IMR-90 (cell line): ENCODE data around the gene ANKRD11. TPM values are rescaled to one million over a fixed set of nuclear protein-coding genes. Genes with fewer than 3 reads are reported as not detected.

Experiments used
- ATAC-seq: fragments of 200-7000 bp; cut with Tn5 transposase; 2 replicates; pipeline ENCODE4 v1.9.1; 2020; ENCODE audit warnings: low read depth, mild to moderate bottlenecking, moderate library complexity
- BruUV-seq: library from RNA; stranded (reverse); fragments of 400-500 nt; replicated peaks from 2 replicates; lab custom pipeline; 2021; lab: Mats Ljungman, UMichigan
- CTCF ChIA-PET: fragments of 300-600 bp; formaldehyde crosslinking; extraction: SDS; loops from one replicate; lab custom pipeline; 2021; ENCODE audit warnings: antibody characterized with exemption; lab: Yijun Ruan, JAX
- POLR2A ChIA-PET: fragments of 300-600 bp; sonication (Branson Sonifier 250); formaldehyde crosslinking; loops from one replicate; lab custom pipeline; 2022; ENCODE audit warnings: antibody characterized with exemption; ENCODE audit not compliant: unreplicated experiment; lab: Charles Lee
- DNase-seq: peaks from one replicate; pipeline ENCODE4 v3.0.0; 2013
- H2AFZ ChIP-seq: replicated peaks from 2 replicates; pipeline ENCODE3; 2013; ENCODE audit warnings: low read length, mild to moderate bottlenecking; ENCODE audit not compliant: poor library complexity
- H2AK5ac ChIP-seq: 2 replicates; pipeline ENCODE4 v1.6.1; 2013; ENCODE audit warnings: low read depth, low read length, inconsistent platforms
- H2AK9ac ChIP-seq: replicated peaks from 2 replicates; pipeline ENCODE3; 2013; ENCODE audit warnings: mild to moderate bottlenecking, low read depth, low read length, moderate library complexity; ENCODE audit not compliant: poor library complexity
- H2BK120ac ChIP-seq: 2 replicates; pipeline ENCODE4 v1.6.1; 2013; ENCODE audit warnings: low read depth, low read length, inconsistent platforms
- H2BK15ac ChIP-seq: 3 replicates; pipeline ENCODE4 v1.6.1; 2013; ENCODE audit warnings: low read depth, low read length, inconsistent platforms
- H2BK20ac ChIP-seq: 2 replicates; pipeline ENCODE4 v1.6.1; 2013; ENCODE audit warnings: low read depth, mild to moderate bottlenecking, inconsistent platforms, low read length, moderate library complexity
- H2BK5ac ChIP-seq: 2 replicates; pipeline ENCODE4 v1.6.1; 2013; ENCODE audit warnings: mild to moderate bottlenecking, low read depth, low read length, inconsistent platforms; ENCODE audit not compliant: poor library complexity, severe bottlenecking
- H3K14ac ChIP-seq: replicated peaks from 2 replicates; pipeline ENCODE4 v1.6.1; 2013; ENCODE audit warnings: low read depth, low read length, inconsistent platforms
- H3K18ac ChIP-seq: 2 replicates; pipeline ENCODE4 v1.6.1; 2013; ENCODE audit warnings: low read depth, low read length, control low read depth
- H3K23ac ChIP-seq: 2 replicates; pipeline ENCODE4 v1.6.1; 2013; ENCODE audit warnings: low read depth, low read length, inconsistent platforms
- H3K27ac ChIP-seq: 2 replicates; pipeline ENCODE4 v1.5.1; 2013; ENCODE audit warnings: mild to moderate bottlenecking, control low read depth, low read length; ENCODE audit not compliant: insufficient read depth
- H3K27me3 ChIP-seq: 2 replicates; pipeline ENCODE4 v1.6.1; 2013; ENCODE audit warnings: low read length; ENCODE audit not compliant: control insufficient read depth, insufficient read depth
- H3K36me3 ChIP-seq: 2 replicates; pipeline ENCODE4 v1.6.1; 2013; ENCODE audit warnings: low read length, mixed read lengths; ENCODE audit not compliant: control insufficient read depth, insufficient read depth
- H3K4ac ChIP-seq: 2 replicates; pipeline ENCODE4 v1.6.1; 2013; ENCODE audit warnings: low read depth, low read length, inconsistent platforms
- H3K4me1 ChIP-seq: 2 replicates; pipeline ENCODE4 v1.6.1; 2013; ENCODE audit warnings: low read length, mixed read lengths; ENCODE audit not compliant: control insufficient read depth, insufficient read depth
- H3K4me2 ChIP-seq: 2 replicates; pipeline ENCODE4 v1.6.1; 2013; ENCODE audit warnings: low read depth, mild to moderate bottlenecking, control low read depth, low read length, moderate library complexity
- H3K4me3 ChIP-seq: 2 replicates; pipeline ENCODE4 v1.5.1; 2013; ENCODE audit warnings: low read depth, mild to moderate bottlenecking, control low read depth, low read length, moderate library complexity; ENCODE audit not compliant: insufficient read depth
- H3K56ac ChIP-seq: 2 replicates; pipeline ENCODE4 v1.6.1; 2013; ENCODE audit warnings: low read length, inconsistent platforms; ENCODE audit not compliant: insufficient read depth; ENCODE audit errors: extremely low read depth
- H3K79me1 ChIP-seq, 2 experiments: 2 replicates each; pipeline ENCODE4 v1.6.1; 2013; ENCODE audit warnings: low read length in 2 of 2, inconsistent platforms in 1 of 2, low read depth in 1 of 2
- H3K9ac ChIP-seq: 2 replicates; pipeline ENCODE4 v1.6.1; 2013; ENCODE audit warnings: low read depth, low read length, control low read depth
- H3K9me1 ChIP-seq: 2 replicates; pipeline ENCODE4 v1.6.1; 2013; ENCODE audit warnings: low read length, inconsistent platforms; ENCODE audit not compliant: insufficient read depth
- H3K9me3 ChIP-seq: 2 replicates; pipeline ENCODE4 v1.6.1; 2013; ENCODE audit warnings: low read length; ENCODE audit not compliant: control insufficient read depth, insufficient read depth
- H4K20me1 ChIP-seq: 2 replicates; pipeline ENCODE4 v1.6.1; 2013; ENCODE audit warnings: low read length, inconsistent platforms; ENCODE audit not compliant: insufficient read depth
- H4K5ac ChIP-seq: 2 replicates; pipeline ENCODE4 v1.6.1; 2013; ENCODE audit warnings: mild to moderate bottlenecking, low read depth, low read length, control low read depth
- H4K8ac ChIP-seq, 2 experiments: 2 replicates each; pipeline ENCODE4 v1.6.1; 2013; ENCODE audit warnings: low read depth in 2 of 2, low read length in 2 of 2, control low read depth in 1 of 2, inconsistent platforms in 1 of 2
- H4K91ac ChIP-seq: 2 replicates; pipeline ENCODE4 v1.6.1; 2013; ENCODE audit warnings: low read depth, low read length, inconsistent platforms; ENCODE audit not compliant: insufficient read depth
- BHLHE40 ChIP-seq: fragments of 150-350 bp; IDR thresholded peaks from 2 replicates; pipeline ENCODE4 v1.6.1; 2016; ENCODE audit warnings: mild to moderate bottlenecking, low read depth, low read length
- CEBPB ChIP-seq: IDR thresholded peaks from 2 replicates; pipeline ENCODE4 v1.6.1; 2012; ENCODE audit warnings: low read depth, low read length, improper control_type of control experiment
- CHD1 ChIP-seq: IDR thresholded peaks from 2 replicates; pipeline ENCODE4 v1.6.1; 2012; ENCODE audit warnings: low read depth, low read length, improper control_type of control experiment
- MAFK ChIP-seq: IDR thresholded peaks from 2 replicates; pipeline ENCODE4 v1.6.1; 2012; ENCODE audit warnings: low read depth, low read length, improper control_type of control experiment
- MAZ ChIP-seq: IDR thresholded peaks from 2 replicates; pipeline ENCODE4 v1.6.1; 2012; ENCODE audit warnings: low read depth, mild to moderate bottlenecking, low read length, improper control_type of control experiment, moderate library complexity, borderline replicate concordance
- NFE2L2 ChIP-seq: fragments of 150-350 bp; IDR thresholded peaks from 2 replicates; pipeline ENCODE4 v1.6.1; 2016; ENCODE audit warnings: low read depth, mild to moderate bottlenecking, low read length
- RAD21 ChIP-seq: IDR thresholded peaks from 2 replicates; pipeline ENCODE4 v1.6.1; 2012; ENCODE audit warnings: low read length, improper control_type of control experiment
- RFX5 ChIP-seq: IDR thresholded peaks from 2 replicates; pipeline ENCODE4 v1.8.0; 2012; ENCODE audit warnings: low read depth, mild to moderate bottlenecking, low read length, moderate library complexity
- WGBS, 2 experiments: methylation state at CpG; one replicate each; pipeline versions ENCODE4 v1.1.5 to v1.1.7; 2013; ENCODE audit warnings: missing lambda C conversion rate in 2 of 2; ENCODE audit not compliant: insufficient read length in 1 of 2; ENCODE audit errors: extremely low coverage in 2 of 2; 5-methylcytosine and 5-hydroxymethylcytosine counted together
- dilution Hi-C: fragments of 300-500 bp; cut with HindIII; formaldehyde crosslinking; loops from one replicate; pipeline ENCODE4 v1.14.3; 2018; ENCODE audit warnings: low sequenced_read_pairs; ENCODE audit not compliant: unreplicated experiment
- in situ Hi-C: fragments of 300-500 bp; cut with MboI; formaldehyde crosslinking; loops from 3 replicates; pipeline ENCODE4 v1.14.3; 2019; ENCODE audit warnings: low sequenced_read_pairs, inconsistent platforms, mixed read lengths
- intact Hi-C: fragments of 100-400 bp; cut with micrococcal nuclease; formaldehyde crosslinking; loops from 2 replicates; pipeline ENCODE4 v1.10.0; 2022
- polyA plus RNA-seq, 3 experiments: library from polyadenylated mRNA; depleted of rRNA; stranded (reverse); fragments of >200 nt; gene quantifications; 2 replicates each; pipeline ENCODE4 v1.2.3, GENCODE V29; 2012; ENCODE audit warnings: low replicate concordance in 1 of 3
- total RNA-seq: library from RNA; depleted of rRNA; stranded (reverse); fragments of >200 nt; gene quantifications from 2 replicates; pipeline ENCODE4 v1.2.3, GENCODE V29; 2012

ANKRD11 gene
- total and polyA plus RNA-seq, 2 of the 4 experiments (the other 2 are of a cell fraction): 46.8 to 71.9 TPM

DNA sequence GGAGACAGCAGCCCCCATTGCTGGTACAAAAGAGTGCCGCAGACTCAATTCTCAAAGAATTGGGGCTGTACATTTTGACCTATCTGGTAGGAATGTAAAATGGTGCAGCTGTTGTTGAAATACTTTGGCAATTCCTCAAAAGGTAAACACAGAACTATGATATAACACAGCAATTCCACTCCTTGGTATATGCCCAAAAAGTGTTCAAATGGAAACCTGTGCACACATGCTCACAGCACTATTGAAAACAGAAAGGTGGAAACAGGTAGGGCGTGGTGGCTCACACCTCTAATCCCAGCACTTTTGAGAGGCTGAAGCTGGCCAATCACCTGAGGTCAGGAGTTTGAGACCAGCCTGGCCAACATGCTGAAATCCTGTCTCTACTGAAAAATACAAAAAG lies 34.7 kb downstream of the ANKRD11 start:
- ChIA-PET POLR2A (no interaction called here), CTCF (no interaction called here)
- Histone ChIP-seq H2AFZ (no peak overlapping the region), H2AK9ac (peak overlapping the region; percentile 17), H3K18ac (no peak overlapping the region), H4K8ac (no peak overlapping the region), H4K91ac (no peak overlapping the region), H3K79me1 (peaks cover 0 to 78% of the 10 kb centered on the region in 2 experiments; a peak in 2 of 4 replicates), H3K27me3 (no peaks in the 10 kb centered on the region), H3K14ac (no peak overlapping the region), H4K20me1 (peaks cover 91% of the 10 kb centered on the region), H2BK20ac (no peak overlapping the region), H3K4me1 (peaks cover 18% of the 10 kb centered on the region), H2BK15ac (no peak overlapping the region), H3K56ac (no peak overlapping the region), H3K23ac (no peak overlapping the region), H3K9ac (no peak overlapping the region), H2BK120ac (no peak overlapping the region), H2BK5ac (no peak overlapping the region), H3K9me1 (peaks cover 25% of the 10 kb centered on the region), H3K27ac (no peak overlapping the region), H3K4me3 (no peak overlapping the region), H3K4me2 (no peak overlapping the region), H3K36me3 (no peaks in the 10 kb centered on the region), H2AK5ac (no peak overlapping the region), H3K4ac (no peak overlapping the region), H4K5ac (no peak overlapping the region), H3K9me3 (peaks cover 5% of the 10 kb centered on the region)
- dilution Hi-C loops (no loop called here), intact Hi-C loops (no loop called here), in situ Hi-C loops (no loop called here)
- ATAC-seq: no peak
- DNase-seq: no peak
- BruUV-seq: no TSS peak
- TF ChIP-seq RFX5: no peak
- no peak for TF ChIP-seq RAD21
- TF ChIP-seq BHLHE40: no peak
- TF ChIP-seq NFE2L2: no peak
- TF ChIP-seq MAZ: no peak
- no peak for TF ChIP-seq CHD1
- TF ChIP-seq MAFK: no peak
- no peak for TF ChIP-seq CEBPB
- no CpG with 5 or more reads among the region's 2 CpGs for WGBS, 2 experiments
